ENCODE data around the gene MAP7D2.
A peak's percentile ranks its signal among the peaks of the same experiment; 100 is the strongest.

Gene MAP7D2

GRCh38 chrX:20038966-20039365 lies 77.7 kb downstream of the MAP7D2 start:
- DNase-seq (ENCODE audit: low spot score): no peak

GRCh38 chrX:20037186-20037585 lies 79.5 kb downstream of the MAP7D2 start:
- no peak for DNase-seq (ENCODE audit: low spot score)

GRCh38 chrX:20032201-20032600 lies 84.5 kb downstream of the MAP7D2 start:
- DNase-seq (ENCODE audit: low spot score): no peak

- peak; percentile 78 for DNase-seq (ENCODE audit: low spot score)
Measured at GRCh38 chrX:20029728-20030127, 87.0 kb downstream of the MAP7D2 start.

GRCh38 chrX:20028588-20028987 lies 88.1 kb downstream of the MAP7D2 start:
- DNase-seq (ENCODE audit: low spot score): peak; percentile 28

- peak; percentile 48 for DNase-seq (ENCODE audit: low spot score)
Measured at GRCh38 chrX:20026278-20026677, 90.4 kb downstream of the MAP7D2 start.

GRCh38 chrX:20019672-20020365 lies 96.9 kb downstream of the MAP7D2 start:
- DNase-seq (ENCODE audit: low spot score): no peak

- DNase-seq (ENCODE audit: low spot score): no peak
Measured at GRCh38 chrX:20016616-20016945, 100.1 kb downstream of the MAP7D2 start.

- no peak for DNase-seq (ENCODE audit: low spot score)
Measured at GRCh38 chrX:20015945-20016615, 100.6 kb downstream of the MAP7D2 start.

GRCh38 chrX:20015422-20015821 lies 101.3 kb downstream of the MAP7D2 start:
- DNase-seq (ENCODE audit: low spot score): no peak

GRCh38 chrX:20011608-20012007 lies 105.1 kb downstream of the MAP7D2 start:
- DNase-seq (ENCODE audit: low spot score): no peak

- DNase-seq (ENCODE audit: low spot score): no peak
Measured at GRCh38 chrX:20007962-20008622, 108.6 kb downstream of the MAP7D2 start.

GRCh38 chrX:20005883-20006282 lies 110.8 kb downstream of the MAP7D2 start:
- no peak for DNase-seq (ENCODE audit: low spot score)

- DNase-seq (ENCODE audit: low spot score): no peak
Measured at GRCh38 chrX:20001588-20001987, 115.1 kb downstream of the MAP7D2 start.

GRCh38 chrX:19991350-19991718 lies 125.4 kb downstream of the MAP7D2 start:
- no peak for DNase-seq (ENCODE audit: low spot score)

- peak; percentile 84 for DNase-seq (ENCODE audit: low spot score)
Measured at GRCh38 chrX:19990556-19991349, 126.0 kb downstream of the MAP7D2 start, which contains the start of gene BCLAF3. Gene BCLAF3 (minus strand): TSS chrX:19991061. CDS start chrX:19970264, 20,797 bp downstream.

GRCh38 chrX:19990151-19990555 lies 126.6 kb downstream of the MAP7D2 start:
- peak; percentile 15 for DNase-seq (ENCODE audit: low spot score)

GRCh38 chrX:19987856-19988255 lies 128.9 kb downstream of the MAP7D2 start:
- no peak for DNase-seq (ENCODE audit: low spot score)

GRCh38 chrX:19986531-19986930 lies 130.2 kb downstream of the MAP7D2 start:
- DNase-seq (ENCODE audit: low spot score): no peak

- no peak for DNase-seq (ENCODE audit: low spot score)
Measured at GRCh38 chrX:19981947-19982346, 134.8 kb downstream of the MAP7D2 start.

- no peak for DNase-seq (ENCODE audit: low spot score)
Measured at GRCh38 chrX:19975845-19976244, 140.9 kb downstream of the MAP7D2 start.

- DNase-seq (ENCODE audit: low spot score): no peak
Measured at GRCh38 chrX:19972984-19973383, 143.7 kb downstream of the MAP7D2 start.
